ENCODE results near the gene CD300A. TPM values are rescaled to one million over a fixed set of nuclear protein-coding genes. Genes with fewer than 3 reads are reported as not detected.
A peak's percentile ranks its signal among the peaks of the same experiment; 100 is the strongest.

The CD300A gene
- total and polyA plus RNA-seq, 2 of the 4 experiments (the other 2 are of a cell fraction): not detected

DNA sequence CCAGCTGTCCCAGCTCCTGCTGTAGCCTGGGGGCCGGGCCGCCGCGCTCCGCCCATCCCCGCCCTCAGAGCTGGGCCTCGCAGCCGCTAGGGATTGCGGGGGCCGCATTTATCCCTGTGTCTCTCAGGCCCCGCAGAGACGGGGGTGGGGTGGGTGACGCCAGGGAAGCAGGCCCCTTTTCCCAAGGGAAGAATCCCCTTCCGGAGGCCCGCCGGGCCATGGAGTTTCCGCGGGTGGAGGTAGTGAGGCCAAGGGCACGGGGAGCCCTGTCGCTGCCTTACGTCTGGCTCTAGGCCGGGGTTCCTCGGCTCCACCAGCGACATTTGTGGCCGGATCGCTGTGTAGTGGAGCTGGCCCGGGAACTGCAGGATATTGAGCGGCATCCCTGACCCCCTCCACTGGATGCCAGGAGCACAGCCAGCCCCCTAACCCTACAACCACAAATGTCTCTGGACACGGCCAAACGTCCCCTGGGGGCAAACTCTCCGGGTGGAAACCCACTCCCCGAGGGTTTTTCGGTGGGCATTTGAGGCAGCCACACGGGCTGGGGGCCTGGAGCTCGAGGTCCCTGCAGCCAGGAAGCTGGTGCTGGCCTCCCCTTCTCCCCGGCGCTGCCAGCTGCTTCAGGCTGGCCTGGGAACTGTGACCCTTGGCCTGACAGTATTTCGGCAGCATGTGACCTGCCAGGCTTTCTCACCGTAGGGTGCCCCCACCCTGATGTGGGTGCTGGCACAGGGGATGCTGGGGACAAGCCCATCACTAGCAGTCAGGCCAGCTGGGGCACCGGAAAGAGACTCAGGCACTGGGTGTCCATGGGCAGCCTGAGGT lies 12.0 kb upstream of the CD300A start:
- Histone ChIP-seq H3K23ac (ENCODE audit: low read depth, low read length) (no peak overlapping the region), H4K91ac (ENCODE audit: insufficient read depth, low read depth, low read length) (no peak overlapping the region), H2AK9ac (replicated peaks; ENCODE audit: low read depth, low read length, poor library complexity) (no peak overlapping the region), H3K56ac (ENCODE audit: extremely low read depth, insufficient read depth, low read length) (no peak overlapping the region), H4K20me1 (ENCODE audit: insufficient read depth, low read length) (no peaks in the 10 kb centered on the region), H3K9me3 (ENCODE audit: control insufficient read depth, insufficient read depth, low read length) (no peaks in the 10 kb centered on the region), H4K5ac (ENCODE audit: low read depth, low read length) (no peak overlapping the region), H3K4me1 (ENCODE audit: control insufficient read depth, insufficient read depth, low read length) (no peaks in the 10 kb centered on the region), H2BK5ac (ENCODE audit: low read depth, low read length, poor library complexity, severe bottlenecking) (no peak overlapping the region), H3K27ac (ENCODE audit: insufficient read depth, low read length) (no peak overlapping the region), H3K36me3 (ENCODE audit: control insufficient read depth, insufficient read depth, low read length) (no peaks in the 10 kb centered on the region), H2BK120ac (ENCODE audit: low read depth, low read length) (no peak overlapping the region), H3K27me3 (ENCODE audit: control insufficient read depth, insufficient read depth, low read length) (no peaks in the 10 kb centered on the region; the same call in 1 of the 2 replicates), H2AK5ac (ENCODE audit: low read depth, low read length) (no peak overlapping the region), H3K4ac (ENCODE audit: low read depth, low read length) (no peak overlapping the region), H3K9ac (ENCODE audit: low read depth, low read length) (no peak overlapping the region), H4K8ac (ENCODE audit: low read depth in 2 of 2, low read length in 2 of 2) (no peak overlapping the region), H2AFZ (replicated peaks; ENCODE audit: low read length, poor library complexity) (peak overlapping the region; percentile 79), H2BK20ac (ENCODE audit: low read depth, low read length) (no peak overlapping the region), H3K9me1 (ENCODE audit: insufficient read depth, low read length) (no peaks in the 10 kb centered on the region), H3K18ac (ENCODE audit: low read depth, low read length) (no peak overlapping the region), H3K14ac (replicated peaks; ENCODE audit: low read depth, low read length) (no peak overlapping the region), H3K4me2 (ENCODE audit: low read depth, low read length) (peak overlapping the region; percentile 44), H3K79me1 (ENCODE audit: low read depth in 1 of 2, low read length in 2 of 2) (no peaks in the 10 kb centered on the region), H2BK15ac (ENCODE audit: low read depth, low read length) (no peak overlapping the region), H3K4me3 (ENCODE audit: insufficient read depth, low read depth, low read length) (peak overlapping the region; percentile 21; the same call in 1 of the 2 replicates)
- WGBS, 2 experiments (ENCODE audit: extremely low coverage in 2 of 2, insufficient read length in 1 of 2): 18% methylated on average over 10 of the region's 40 CpGs; no CpG with 5 or more reads in 1 of the 2 experiments
- ATAC-seq (ENCODE audit: low read depth): no peak; the same call in none of the 2 replicates
- POLR2A ChIA-PET (ENCODE audit: unreplicated experiment): no interaction called here
- peak; percentile 29 for DNase-seq
- no TSS peak for BruUV-seq (replicated peaks)
- dilution Hi-C loops (cut with HindIII; ENCODE audit: low sequenced_read_pairs, unreplicated experiment): no loop called here
- CTCF ChIA-PET: no interaction called here
- intact Hi-C loops (cut with micrococcal nuclease): loop anchor here (1.0 kb wide), 1 partner anchor 241 kb away; the partner anchor contains the start of gene TTYH2
- TF ChIP-seq MAZ (IDR thresholded peaks at IDR 0.05; ENCODE audit: borderline replicate concordance, low read depth, low read length) (no peak), MXI1 (IDR thresholded peaks at IDR 0.05; ENCODE audit: borderline replicate concordance, low read depth, low read length) (no peak), FOS (IDR thresholded peaks at IDR 0.05; ENCODE audit: low read depth, low read length) (no peak), NFE2L2 (IDR thresholded peaks at IDR 0.05; ENCODE audit: low read depth, low read length) (no peak), BHLHE40 (IDR thresholded peaks at IDR 0.05; ENCODE audit: low read depth, low read length) (no peak), RCOR1 (IDR thresholded peaks at IDR 0.05; ENCODE audit: insufficient replicate concordance, low read length) (no peak), MAFK (IDR thresholded peaks at IDR 0.05; ENCODE audit: low read depth, low read length) (no peak), CHD1 (IDR thresholded peaks at IDR 0.05; ENCODE audit: low read depth, low read length) (no peak), CEBPB (IDR thresholded peaks at IDR 0.05; ENCODE audit: low read depth, low read length) (no peak), POLR2A (IDR thresholded peaks at IDR 0.05; ENCODE audit: low read depth, low read length) (no peak), SMC3 (IDR thresholded peaks at IDR 0.05; ENCODE audit: low read depth, low read length) (no peak)
- TF ChIP-seq, protein P1, sequence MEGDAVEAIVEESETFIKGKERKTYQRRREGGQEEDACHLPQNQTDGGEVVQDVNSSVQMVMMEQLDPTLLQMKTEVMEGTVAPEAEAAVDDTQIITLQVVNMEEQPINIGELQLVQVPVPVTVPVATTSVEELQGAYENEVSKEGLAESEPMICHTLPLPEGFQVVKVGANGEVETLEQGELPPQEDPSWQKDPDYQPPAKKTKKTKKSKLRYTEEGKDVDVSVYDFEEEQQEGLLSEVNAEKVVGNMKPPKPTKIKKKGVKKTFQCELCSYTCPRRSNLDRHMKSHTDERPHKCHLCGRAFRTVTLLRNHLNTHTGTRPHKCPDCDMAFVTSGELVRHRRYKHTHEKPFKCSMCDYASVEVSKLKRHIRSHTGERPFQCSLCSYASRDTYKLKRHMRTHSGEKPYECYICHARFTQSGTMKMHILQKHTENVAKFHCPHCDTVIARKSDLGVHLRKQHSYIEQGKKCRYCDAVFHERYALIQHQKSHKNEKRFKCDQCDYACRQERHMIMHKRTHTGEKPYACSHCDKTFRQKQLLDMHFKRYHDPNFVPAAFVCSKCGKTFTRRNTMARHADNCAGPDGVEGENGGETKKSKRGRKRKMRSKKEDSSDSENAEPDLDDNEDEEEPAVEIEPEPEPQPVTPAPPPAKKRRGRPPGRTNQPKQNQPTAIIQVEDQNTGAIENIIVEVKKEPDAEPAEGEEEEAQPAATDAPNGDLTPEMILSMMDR (conservative IDR thresholded peaks at IDR 0.05; ENCODE audit: low read depth, low read length): no peak
- TF ChIP-seq, protein P2, sequence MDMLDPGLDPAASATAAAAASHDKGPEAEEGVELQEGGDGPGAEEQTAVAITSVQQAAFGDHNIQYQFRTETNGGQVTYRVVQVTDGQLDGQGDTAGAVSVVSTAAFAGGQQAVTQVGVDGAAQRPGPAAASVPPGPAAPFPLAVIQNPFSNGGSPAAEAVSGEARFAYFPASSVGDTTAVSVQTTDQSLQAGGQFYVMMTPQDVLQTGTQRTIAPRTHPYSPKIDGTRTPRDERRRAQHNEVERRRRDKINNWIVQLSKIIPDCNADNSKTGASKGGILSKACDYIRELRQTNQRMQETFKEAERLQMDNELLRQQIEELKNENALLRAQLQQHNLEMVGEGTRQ (IDR thresholded peaks at IDR 0.05; ENCODE audit: low read depth, low read length): no peak
- TF ChIP-seq, protein P3, sequence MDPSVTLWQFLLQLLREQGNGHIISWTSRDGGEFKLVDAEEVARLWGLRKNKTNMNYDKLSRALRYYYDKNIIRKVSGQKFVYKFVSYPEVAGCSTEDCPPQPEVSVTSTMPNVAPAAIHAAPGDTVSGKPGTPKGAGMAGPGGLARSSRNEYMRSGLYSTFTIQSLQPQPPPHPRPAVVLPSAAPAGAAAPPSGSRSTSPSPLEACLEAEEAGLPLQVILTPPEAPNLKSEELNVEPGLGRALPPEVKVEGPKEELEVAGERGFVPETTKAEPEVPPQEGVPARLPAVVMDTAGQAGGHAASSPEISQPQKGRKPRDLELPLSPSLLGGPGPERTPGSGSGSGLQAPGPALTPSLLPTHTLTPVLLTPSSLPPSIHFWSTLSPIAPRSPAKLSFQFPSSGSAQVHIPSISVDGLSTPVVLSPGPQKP (IDR thresholded peaks at IDR 0.05; ENCODE audit: borderline replicate concordance, low read depth, low read length): no peak
- in situ Hi-C loops (cut with MboI; ENCODE audit: low sequenced_read_pairs): no loop called here

Data from IMR-90 (cell line).